Pancreas (tissue), 10 donors: ENCODE results near the gene ACO2. TPM values are rescaled to one million over a fixed set of nuclear protein-coding genes. Genes with fewer than 3 reads are reported as not detected.

Experiments used
- ATAC-seq, 4 donors: fragments of 200-7000 bp; cut with Tn5 transposase; one replicate each; pipeline versions ENCODE4 v1.8.0 to v1.9.1; 2020; ENCODE audit warnings: mild to moderate bottlenecking in 4 of 4, moderate library complexity in 4 of 4
- DNase-seq, 6 donors: peaks; one replicate each; pipeline ENCODE4 v3.0.0-alpha.2; 2020
- FAIRE-seq: peaks from 2 replicates; lab custom pipeline; 2012; peaks lifted over from hg19 to GRCh38; lab: Jason Lieb, UNC
- H3K27ac ChIP-seq, 4 donors: fragments of 200-600 bp; sonication (generic); 1 replicate in 3 of 4; 2 replicates in 1 of 4; pipeline versions ENCODE4 v1.5.0 to v1.8.0; 2020
- H3K27me3 ChIP-seq, 4 donors: fragments of 200-600 bp; one replicate each; pipeline ENCODE4 v1.8.0; 2021
- H3K36me3 ChIP-seq, 3 donors: fragments of 200-600 bp; sonication (generic) in 1 of 3; one replicate each; pipeline versions ENCODE4 v1.5.0 to v1.8.0; 2020 to 2021
- H3K4me1 ChIP-seq, 3 donors: fragments of 200-600 bp; one replicate each; pipeline ENCODE4 v1.8.0; 2021
- H3K4me3 ChIP-seq, 4 donors: fragments of 200-600 bp; sonication (generic) in 2 of 4; one replicate each; pipeline versions ENCODE4 v1.5.0 to v1.8.0; 2020 to 2021
- H3K9me3 ChIP-seq, 4 donors: fragments of 200-600 bp; one replicate each; pipeline ENCODE4 v1.8.0; 2021
- WGBS, 2 donors: extraction: QIAGEN DNeasy Blood & Tissue Kit; methylation state at CpG; one replicate each; pipeline ENCODE4 v1.1.7; 2013; 5-methylcytosine and 5-hydroxymethylcytosine counted together
- intact Hi-C, 3 donors: fragments of 100-400 bp; cut with DNase I; formaldehyde crosslinking; loops; one replicate each; pipeline versions ENCODE4 v1.11.1 to v1.14.2; 2022
- polyA plus RNA-seq, 2 donors: library from polyadenylated mRNA; stranded (reverse); fragments of 200-250 nt; gene quantifications; one replicate each; pipeline ENCODE4 v1.2.3, GENCODE V29; 2013
- total RNA-seq, 6 donors: library from RNA; stranded (reverse); fragmentation: NEBNext Ultra II Directional in 4 of 6; extraction: Animal tissue kit (Norgen Biotek cat#: 25700) in 4 of 6; gene quantifications; one replicate each; pipeline versions ENCODE4 v1.2.1 to v1.2.4, GENCODE V29; 2021 to 2023
- TF ChIP-seq, protein P1 (sequence below), 4 donors: fragments of 200-600 bp; sonication (generic) in 3 of 4; IDR thresholded peaks; one replicate each; pipeline versions ENCODE4 v1.5.0 to v1.8.0; 2021; ENCODE audit warnings: antibody characterized with exemption in 4 of 4
- donor health status: healthy with polysubstance abuse.
- donor health status: DM: no; HTN: no; CAD: no; lungs with moderate emphysema.
- donor health status: DM: no; HTN: no; CAD: no.
- donor health status: control.
- donor health status: control.
- donor health status: Bipolar disorder and iron deficiency.
- donor health status: DM: yes; HTN: yes; CAD: no.
- donor health status: DM: no; HTN: no; CAD: no.
- donor health status: DM: no; HTN: no; CAD: no.
- donor health status: DM: yes; HTN: yes; CAD: no.

The ACO2 gene
- total and polyA plus RNA-seq, 8 donors = 19.2 to 53.1 (median 37.6) TPM

DNA sequence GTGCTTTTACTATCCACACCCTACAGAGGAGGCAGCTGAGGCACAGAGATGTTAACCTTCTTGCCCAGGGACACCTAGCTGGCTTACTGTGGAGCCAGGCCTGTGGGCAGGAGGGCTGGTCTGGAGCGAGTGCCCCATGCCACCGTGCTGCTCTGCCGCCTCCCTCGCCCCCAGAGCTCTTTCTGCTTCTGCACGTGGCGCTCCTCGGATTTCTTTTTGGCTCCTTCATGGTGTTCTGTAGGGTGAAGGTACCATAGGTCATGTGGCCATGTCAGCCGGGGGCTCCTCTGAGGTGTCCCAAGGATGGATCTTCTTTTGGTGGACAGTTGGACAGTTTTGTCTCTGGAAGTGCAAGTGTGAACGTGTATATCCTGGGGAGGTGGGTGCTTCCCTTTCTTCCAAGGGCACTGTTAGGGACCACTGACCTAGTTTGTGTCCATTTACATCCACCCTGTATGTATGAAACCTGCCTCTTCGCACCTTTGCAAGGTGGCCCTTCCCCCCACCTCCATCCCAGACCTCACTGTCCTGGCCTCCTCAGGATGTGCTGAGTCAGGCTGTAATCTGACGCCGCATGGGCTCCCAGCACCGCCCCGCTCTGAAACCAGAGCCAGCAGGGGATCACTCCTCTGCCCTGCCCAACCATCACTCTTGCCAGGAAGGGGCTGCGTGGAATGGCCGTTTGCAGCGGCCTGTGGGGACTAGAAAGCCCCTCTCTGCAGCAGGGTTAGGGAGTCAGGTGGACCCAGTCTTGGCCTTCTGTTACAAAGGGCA is 43.7 kb downstream of the ACO2 start:
- DNase-seq = no peak
- peak overlapping the region in 2 of 4 donors; percentile 33 to 58 for H3K27ac ChIP-seq
- intact Hi-C loops = no loop called here
- FAIRE-seq = no peak
- H3K9me3 ChIP-seq = no peaks in the 10 kb centered on the region
- no peaks in the 10 kb centered on the region for H3K4me1 ChIP-seq
- no peak overlapping the region for H3K4me3 ChIP-seq
- H3K36me3 ChIP-seq = peaks cover 0 to 47% (median 18%) of the 10 kb centered on the region in 3 donors
- WGBS, 2 donors = 84 to 86% methylated on average over 17 of the region's 17 CpGs
- peak in 3 of 4 donors; percentile 11 to 33 (median 28) for ATAC-seq
- TF ChIP-seq, protein P1, sequence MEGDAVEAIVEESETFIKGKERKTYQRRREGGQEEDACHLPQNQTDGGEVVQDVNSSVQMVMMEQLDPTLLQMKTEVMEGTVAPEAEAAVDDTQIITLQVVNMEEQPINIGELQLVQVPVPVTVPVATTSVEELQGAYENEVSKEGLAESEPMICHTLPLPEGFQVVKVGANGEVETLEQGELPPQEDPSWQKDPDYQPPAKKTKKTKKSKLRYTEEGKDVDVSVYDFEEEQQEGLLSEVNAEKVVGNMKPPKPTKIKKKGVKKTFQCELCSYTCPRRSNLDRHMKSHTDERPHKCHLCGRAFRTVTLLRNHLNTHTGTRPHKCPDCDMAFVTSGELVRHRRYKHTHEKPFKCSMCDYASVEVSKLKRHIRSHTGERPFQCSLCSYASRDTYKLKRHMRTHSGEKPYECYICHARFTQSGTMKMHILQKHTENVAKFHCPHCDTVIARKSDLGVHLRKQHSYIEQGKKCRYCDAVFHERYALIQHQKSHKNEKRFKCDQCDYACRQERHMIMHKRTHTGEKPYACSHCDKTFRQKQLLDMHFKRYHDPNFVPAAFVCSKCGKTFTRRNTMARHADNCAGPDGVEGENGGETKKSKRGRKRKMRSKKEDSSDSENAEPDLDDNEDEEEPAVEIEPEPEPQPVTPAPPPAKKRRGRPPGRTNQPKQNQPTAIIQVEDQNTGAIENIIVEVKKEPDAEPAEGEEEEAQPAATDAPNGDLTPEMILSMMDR (IDR thresholded peaks at IDR 0.05) = no peak
- H3K27me3 ChIP-seq = no peaks in the 10 kb centered on the region

DNA sequence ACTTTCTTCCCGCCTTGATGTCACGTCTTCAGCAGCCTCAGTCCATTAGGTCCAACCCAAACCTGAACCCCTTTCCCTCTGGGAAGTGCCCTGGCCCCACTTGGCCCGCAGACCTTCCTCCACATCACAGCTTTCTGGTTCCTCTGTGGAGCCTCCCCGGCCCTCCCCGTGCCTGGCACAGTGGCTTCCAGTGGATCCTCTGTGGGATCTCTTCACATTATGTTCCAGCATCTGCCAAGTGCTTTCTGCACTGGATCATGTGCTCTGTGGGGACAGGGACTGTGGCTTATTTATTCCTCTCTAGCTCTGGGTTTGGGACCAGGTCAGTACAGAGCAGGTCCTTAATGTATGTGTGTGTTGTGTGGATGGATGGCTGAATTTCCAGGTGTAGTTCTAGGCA is 44.5 kb downstream of the ACO2 start:
- no peaks in the 10 kb centered on the region for H3K27me3 ChIP-seq
- TF ChIP-seq, protein P1 (IDR thresholded peaks at IDR 0.05) = no peak
- DNase-seq (no peak), FAIRE-seq (no peak), ATAC-seq (no peak)
- H3K4me1 ChIP-seq = no peaks in the 10 kb centered on the region
- intact Hi-C loops = no loop called here
- H3K9me3 ChIP-seq = no peaks in the 10 kb centered on the region
- H3K4me3 ChIP-seq = no peak overlapping the region
- WGBS, 2 donors = 86 to 88% methylated on average over 5 of the region's 5 CpGs
- peaks cover 0 to 42% (median 14%) of the 10 kb centered on the region in 3 donors for H3K36me3 ChIP-seq
- H3K27ac ChIP-seq = no peak overlapping the region

DNA sequence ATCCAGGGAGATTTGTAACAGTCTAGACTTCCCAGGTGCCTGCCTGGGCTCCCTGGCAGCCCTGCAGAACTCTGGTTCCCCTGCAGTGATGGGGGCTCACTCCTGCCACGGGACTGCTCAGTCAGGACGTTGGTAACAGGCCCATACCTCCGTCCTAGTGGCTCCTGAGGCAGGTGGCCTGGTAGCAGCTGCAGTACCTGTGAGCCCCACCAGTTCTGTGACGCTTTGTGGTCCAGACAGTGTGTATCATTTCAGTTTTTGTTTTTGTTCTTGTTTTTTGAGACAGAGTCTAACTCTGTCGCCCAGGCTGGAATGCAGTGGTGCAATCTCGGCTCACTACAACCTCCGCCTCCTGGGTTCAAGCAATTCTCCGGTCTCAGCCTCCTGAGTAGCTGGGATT is 47.5 kb downstream of the ACO2 start:
- H3K4me3 ChIP-seq = no peak overlapping the region
- H3K27me3 ChIP-seq = no peaks in the 10 kb centered on the region
- no peak overlapping the region for H3K27ac ChIP-seq
- 90 to 96% methylated on average over 8 of the region's 8 CpGs for WGBS, 2 donors
- no peak for FAIRE-seq
- TF ChIP-seq, protein P1 (IDR thresholded peaks at IDR 0.05) = no peak
- intact Hi-C loops = loop anchor here in 2 of 3 donors (2.0 to 5.0 kb wide), 2 partner anchors 114 kb away; no protein-coding TSS in a partner anchor
- DNase-seq = no peak
- no peaks in the 10 kb centered on the region for H3K9me3 ChIP-seq
- no peaks in the 10 kb centered on the region for H3K4me1 ChIP-seq
- no peak for ATAC-seq
- peaks cover 0 to 36% (median 8%) of the 10 kb centered on the region in 3 donors for H3K36me3 ChIP-seq

DNA sequence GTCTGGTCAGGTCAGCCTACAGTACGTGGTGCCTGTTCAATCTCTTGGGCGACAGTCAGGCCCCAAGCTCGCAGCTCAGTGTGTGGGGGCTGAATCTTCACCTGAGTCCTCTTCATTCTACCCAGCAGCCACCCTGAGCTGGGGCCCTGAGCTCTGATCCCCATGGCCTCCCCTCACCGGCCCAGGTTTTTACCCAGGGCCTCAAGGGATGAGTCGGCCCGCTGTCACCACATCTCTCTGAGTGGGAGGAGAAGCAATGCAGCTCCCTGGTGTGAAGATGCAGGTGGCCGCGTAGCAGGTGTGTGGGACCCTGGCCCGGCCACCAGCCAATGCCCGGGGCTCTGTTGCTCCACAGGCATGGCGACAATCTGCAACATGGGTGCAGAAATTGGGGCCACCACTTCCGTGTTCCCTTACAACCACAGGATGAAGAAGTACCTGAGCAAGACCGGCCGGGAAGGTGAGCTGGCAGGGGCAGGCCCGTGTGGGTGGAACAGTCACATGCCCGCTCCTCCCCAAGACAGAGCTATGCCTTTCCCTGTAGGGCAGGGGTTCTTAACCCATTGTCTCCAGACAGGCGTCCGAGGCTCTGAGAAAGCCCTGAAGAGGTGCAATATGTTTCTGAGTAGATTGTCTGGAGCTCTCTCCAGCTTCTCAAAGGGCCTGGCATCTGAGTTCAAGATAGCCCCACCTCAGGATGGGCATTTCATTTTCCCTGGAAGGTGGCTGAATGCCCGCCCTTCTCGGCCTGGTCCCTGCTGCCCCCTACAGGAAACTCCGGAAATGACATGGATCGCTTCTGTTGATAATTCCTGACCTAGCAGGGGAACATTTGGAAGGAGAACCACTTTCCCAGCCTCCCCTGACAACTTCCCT is 48.5 kb downstream of the ACO2 start:
- Histone ChIP-seq H3K27me3 (no peaks in the 10 kb centered on the region), H3K9me3 (no peaks in the 10 kb centered on the region), H3K36me3 (peaks cover 0 to 34% (median 5%) of the 10 kb centered on the region in 3 donors), H3K27ac (no peak overlapping the region), H3K4me3 (no peak overlapping the region), H3K4me1 (no peaks in the 10 kb centered on the region)
- DNase-seq (peak in 5 of 6 donors; percentile 49 to 88 (median 76)), ATAC-seq (peak; percentile 54 to 89 (median 83)), FAIRE-seq (no peak)
- WGBS, 2 donors = 61% methylated on average over 22 of the region's 22 CpGs
- TF ChIP-seq, protein P1 (IDR thresholded peaks at IDR 0.05) = peak; percentile 64 to 77 (median 74)
- intact Hi-C loops = loop anchor here in 2 of 3 donors (2.0 to 5.0 kb wide), 2 partner anchors 115 kb away; no protein-coding TSS in a partner anchor
